ENCODE data around the gene SLC16A14.

- TF ChIP-seq POLR2A (IDR thresholded peaks at IDR 0.05; ENCODE audit: low read depth, low read length) (no peak), POLR2AphosphoS5 (IDR thresholded peaks at IDR 0.05; ENCODE audit: low read depth, low read length) (no peak)
Observed at GRCh38 chr2:230043461-230043860, 25.3 kb downstream of the SLC16A14 start.
